HepG2 (cell line): ENCODE data around the gene AK3.

Experiments
- CREB1 ChIP-seq, 2 experiments: fragments of 450-650 bp in 1 of 2; IDR thresholded peaks; 2 replicates each; pipeline ENCODE4 v1.6.1; 2016 to 2017; ENCODE audit warnings: control low read depth in 1 of 2, mild to moderate bottlenecking in 1 of 2, missing compliant biosample characterization in 1 of 2, missing genetic modification characterization in 1 of 2
- CTCF ChIP-seq: sonication (generic); formaldehyde crosslinking; IDR thresholded peaks from 2 replicates; pipeline ENCODE4 v1.5.0; 2020; ENCODE audit warnings: mild to moderate bottlenecking, missing genetic modification reagents, moderate library complexity
- EED ChIP-seq: sonication (generic); formaldehyde crosslinking; IDR thresholded peaks from 2 replicates; pipeline ENCODE4 v1.5.0; 2020; ENCODE audit warnings: mild to moderate bottlenecking, missing genetic modification reagents
- FOXP1 ChIP-seq, 2 experiments: fragments of 450-650 bp in 1 of 2; IDR thresholded peaks; 2 replicates each; pipeline ENCODE4 v1.6.1; 2017 to 2018; ENCODE audit warnings: antibody characterized with exemption in 1 of 2
- MAFK ChIP-seq, 2 experiments: IDR thresholded peaks in 1 of 2; conservative IDR thresholded peaks in 1 of 2; 2 replicates each; pipeline ENCODE4 v1.6.1; 2011; ENCODE audit warnings: improper control_type of control experiment in 2 of 2, low read length in 2 of 2
- RAD21 ChIP-seq: fragments of 450-650 bp; formaldehyde crosslinking; IDR thresholded peaks from 2 replicates; pipeline ENCODE4 v1.5.0; 2020; ENCODE audit warnings: mild to moderate bottlenecking
- SRSF9 ChIP-seq: fragments of 200-400 bp; formaldehyde crosslinking; IDR thresholded peaks from 2 replicates; pipeline ENCODE4 v1.6.1; 2018; ENCODE audit warnings: borderline replicate concordance, mild to moderate bottlenecking, low read depth, low read length; ENCODE audit not compliant: insufficient read depth, poor library complexity, severe bottlenecking
- ZNF75D ChIP-seq: sonication (generic); formaldehyde crosslinking; IDR thresholded peaks from 2 replicates; pipeline ENCODE4 v1.8.1; 2023; ENCODE audit warnings: missing genetic modification reagents, mild to moderate bottlenecking, borderline replicate concordance
- ZNF792 ChIP-seq: IDR thresholded peaks from 2 replicates; pipeline ENCODE4 v1.6.1; 2016

- TF ChIP-seq SRSF9 (no peak), CTCF (no peak), MAFK (conservative IDR thresholded peaks at IDR 0.05 in 1 of 2, IDR thresholded peaks at IDR 0.05 in 1 of 2; ENCODE audit: low read length in 2 of 2) (no peak), RAD21 (CRISPR knock-in tag) (no peak), ZNF75D (CRISPR knock-in tag) (no peak), EED (CRISPR knock-in tag) (no peak), ZNF792 (CRISPR knock-in tag) (no peak), FOXP1 (IDR thresholded peaks at IDR 0.05) (no peak), FOXP1 (CRISPR knock-in tag; IDR thresholded peaks at IDR 0.05) (no peak), CREB1 (IDR thresholded peaks at IDR 0.05) (no peak), CREB1 (CRISPR knock-in tag; IDR thresholded peaks at IDR 0.05) (no peak)
Observed at GRCh38 chr9:4690144-4690543, 50.9 kb downstream of the AK3 start.
